HG03280 (cell line): ENCODE data around the gene HMGXB4.
A peak's percentile ranks its signal among the peaks of the same experiment; 100 is the strongest.

ENCODE experiments used
- ATAC-seq: cut with Tn5 transposase; IDR thresholded peaks from one replicate; pipeline ENCODE4 v1.9.1; 2021; ENCODE audit warnings: mild to moderate bottlenecking, moderate library complexity; ENCODE audit not compliant: unreplicated experiment

HMGXB4 gene

GRCh38 chr22:35253946-35254345, 3.3 kb upstream of the HMGXB4 start:
- no peak for ATAC-seq

GRCh38 chr22:35257002-35257320, 332 bp upstream of the HMGXB4 start:
- ATAC-seq, result no peak

GRCh38 chr22:35258191-35258988, 1.1 kb downstream of the HMGXB4 start:
- ATAC-seq, result no peak

DNA sequence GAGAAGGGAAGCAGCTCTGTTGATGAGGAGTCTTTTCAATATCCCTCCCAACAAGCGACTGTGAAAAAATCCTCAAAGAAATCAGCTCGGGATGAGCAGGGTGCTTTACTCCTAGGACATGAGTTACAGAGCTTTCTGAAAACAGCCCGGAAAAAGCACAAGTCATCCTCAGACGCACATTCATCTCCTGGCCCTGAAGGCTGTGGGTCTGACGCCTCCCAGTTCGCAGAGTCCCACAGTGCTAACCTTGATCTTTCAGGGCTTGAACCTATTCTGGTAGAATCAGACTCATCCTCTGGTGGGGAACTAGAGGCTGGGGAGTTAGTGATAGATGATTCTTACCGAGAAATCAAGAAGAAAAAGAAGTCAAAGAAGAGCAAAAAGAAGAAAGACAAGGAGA, 7.7 kb downstream of the HMGXB4 start:
- ATAC-seq, result no peak

GRCh38 chr22:35266277-35266676, 9.0 kb downstream of the HMGXB4 start:
- ATAC-seq, result no peak

GRCh38 chr22:35269630-35270029, 12.3 kb downstream of the HMGXB4 start:
- ATAC-seq, result no peak

DNA sequence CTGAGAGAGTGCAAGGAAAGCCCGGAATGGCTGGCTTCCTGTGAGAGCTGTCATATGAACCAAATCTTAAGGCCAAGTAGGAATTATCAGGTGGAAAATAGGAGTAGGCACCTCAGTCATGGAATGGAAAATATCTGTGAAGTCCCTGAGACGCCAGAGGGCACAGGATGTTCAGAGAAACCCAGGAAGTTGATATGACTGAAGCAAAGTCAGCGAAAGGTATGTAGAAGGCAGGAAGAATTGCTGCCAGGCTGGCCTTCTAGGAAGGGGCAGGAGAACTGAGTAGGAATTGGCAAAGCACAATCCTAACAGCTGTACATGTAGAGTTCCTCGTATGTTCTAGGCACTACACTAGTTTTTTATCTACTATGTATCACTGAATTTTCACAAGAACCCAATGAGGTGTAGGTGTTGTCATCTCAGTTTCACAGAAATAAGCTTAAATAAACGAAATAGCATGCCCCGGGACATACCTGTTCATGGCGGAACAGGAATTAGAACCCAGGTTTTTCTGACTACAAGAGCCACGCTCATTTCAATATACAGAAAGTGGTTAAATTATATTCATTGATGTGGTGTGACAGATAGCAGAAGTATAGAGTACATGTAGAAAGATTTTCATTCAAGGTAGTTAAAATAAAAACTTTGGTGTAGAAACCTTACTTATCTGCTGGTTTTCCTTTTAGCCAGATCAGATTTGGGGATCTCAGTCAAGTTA, 17.0 kb downstream of the HMGXB4 start:
- no peak for ATAC-seq

- no peak for ATAC-seq
Observed at GRCh38 chr22:35275580-35275979, 18.3 kb downstream of the HMGXB4 start.

DNA sequence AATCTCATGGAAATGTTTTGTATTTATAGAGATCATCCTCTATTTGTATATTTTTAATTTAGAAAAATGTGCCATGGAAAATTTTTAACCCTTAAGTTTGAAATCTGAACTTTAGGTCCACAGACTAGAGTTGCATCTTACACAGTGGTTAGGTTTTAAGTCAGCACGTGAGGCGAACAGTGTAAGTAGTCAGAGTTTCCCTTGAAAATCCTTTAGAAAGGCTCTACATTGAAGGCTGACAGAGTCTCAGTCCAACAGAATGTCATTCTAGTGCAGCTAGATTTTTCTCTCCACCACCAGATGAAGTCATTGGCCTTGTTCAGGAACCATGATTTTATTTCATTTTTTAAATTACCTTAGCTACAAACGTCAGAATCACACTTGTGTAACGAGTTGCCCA, 18.7 kb downstream of the HMGXB4 start:
- no peak for ATAC-seq

GRCh38 chr22:35288116-35288515, 30.8 kb downstream of the HMGXB4 start:
- ATAC-seq, result no peak

DNA sequence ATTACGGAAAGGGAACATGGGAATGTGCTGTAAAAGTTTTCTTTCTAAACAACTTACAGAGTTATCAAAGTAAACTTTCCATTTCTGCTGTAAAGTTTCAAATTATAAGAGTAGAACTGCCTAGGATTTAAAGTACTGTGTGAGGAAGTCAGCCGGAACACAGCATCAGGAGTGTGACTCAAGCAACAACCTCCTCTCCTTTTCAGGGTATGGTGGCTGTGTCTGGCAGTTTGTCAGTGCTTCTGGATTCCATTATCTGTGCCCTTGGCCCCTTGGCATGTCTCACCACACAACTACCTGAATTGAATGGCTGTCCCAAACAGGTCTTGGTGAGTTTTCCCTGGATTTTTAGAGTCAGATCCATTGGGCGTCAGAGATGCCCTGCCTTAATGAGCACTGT, 35.5 kb downstream of the HMGXB4 start:
- ATAC-seq, result no peak

- no peak for ATAC-seq
Observed at GRCh38 chr22:35296051-35296450, 38.8 kb downstream of the HMGXB4 start.

GRCh38 chr22:35299217-35299672, 42.0 kb downstream of the HMGXB4 start:
- peak; percentile 7 for ATAC-seq

GRCh38 chr22:35299673-35300499, 42.6 kb downstream of the HMGXB4 start, which contains the start of gene TOM1:
TSS of gene TOM1 (plus strand) at chr22:35299894. CDS start at chr22:35299929, 35 bp downstream.
- ATAC-seq, result peak; percentile 94

DNA sequence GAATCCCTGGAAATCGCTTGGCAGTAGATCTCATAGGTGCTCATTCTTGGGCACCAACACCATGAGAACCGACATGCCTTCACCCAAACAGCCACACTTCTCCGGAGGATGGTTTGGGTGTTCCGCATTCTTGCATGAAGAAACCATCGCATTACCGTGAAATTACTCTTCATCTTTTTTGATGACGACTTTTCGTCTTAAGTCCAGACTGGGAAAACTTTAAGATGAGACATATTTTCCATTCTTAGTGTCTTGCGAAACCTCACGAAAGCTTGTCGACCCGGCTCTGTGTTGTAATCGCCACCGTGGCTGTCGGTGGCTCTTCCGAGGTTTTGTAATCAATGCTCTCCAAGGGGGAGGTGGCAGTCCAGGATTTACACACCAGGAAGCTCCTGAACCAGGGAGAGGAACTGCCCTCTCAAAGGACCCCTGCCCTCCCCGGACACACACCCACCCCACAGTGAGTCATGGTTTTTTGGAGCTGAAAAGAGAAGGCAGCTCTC, 44.1 kb downstream of the HMGXB4 start:
- no peak for ATAC-seq

DNA sequence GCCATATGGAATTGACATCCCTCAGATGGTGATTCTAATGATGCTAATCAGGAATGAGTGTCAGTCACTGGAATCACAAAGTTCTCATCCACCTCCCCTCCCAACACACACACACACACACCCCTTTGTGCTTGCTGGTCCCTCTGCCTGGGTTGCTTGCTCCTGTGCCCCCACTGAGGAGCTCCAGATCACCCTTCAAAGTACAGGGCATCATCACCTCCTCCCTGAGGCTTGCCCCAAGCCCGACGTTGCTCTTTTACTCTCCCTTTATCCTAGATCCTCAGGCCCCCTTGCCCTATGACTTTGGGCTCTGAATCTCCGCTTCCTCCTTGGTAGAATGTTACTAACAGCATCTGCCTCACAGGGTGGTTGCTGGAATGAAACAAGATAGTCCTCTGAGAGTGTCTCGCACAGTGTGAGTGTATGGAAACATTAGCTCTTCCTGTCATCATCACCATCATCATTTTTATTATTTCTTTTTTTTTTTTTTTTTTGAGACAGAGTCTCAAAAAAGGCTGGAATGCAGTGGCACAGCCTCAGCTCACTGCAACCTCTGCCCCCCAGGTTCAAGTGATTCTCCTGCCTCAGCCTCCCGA, 45.8 kb downstream of the HMGXB4 start:
- no peak for ATAC-seq

GRCh38 chr22:35305525-35306070, 48.3 kb downstream of the HMGXB4 start:
- ATAC-seq, result no peak

- ATAC-seq, result no peak
Observed at GRCh38 chr22:35306350-35306967, 49.2 kb downstream of the HMGXB4 start.

DNA sequence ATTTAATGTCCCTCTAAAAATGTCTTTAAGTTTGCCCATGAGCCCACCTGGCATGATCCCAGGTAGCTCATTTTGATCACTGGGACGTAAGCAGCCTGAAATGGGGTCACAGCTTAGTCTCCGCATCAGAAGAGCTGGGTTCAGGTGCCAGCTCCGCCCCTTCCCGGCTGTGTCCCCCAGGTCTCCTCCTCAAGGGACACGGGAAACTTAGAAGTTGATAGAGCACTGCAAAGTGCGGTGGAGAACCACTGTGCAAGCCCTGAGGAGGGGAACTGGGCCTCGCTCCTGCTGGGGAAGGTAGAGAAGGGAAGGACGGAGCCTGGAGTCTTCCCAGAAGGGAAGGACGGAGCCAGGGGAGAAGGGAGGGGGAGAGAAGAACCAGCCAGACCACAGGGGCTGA, 50.1 kb downstream of the HMGXB4 start:
- ATAC-seq, result no peak

GRCh38 chr22:35307892-35308291, 50.6 kb downstream of the HMGXB4 start:
- ATAC-seq, result no peak
